HT-29 (cell line): ENCODE measurements around the gene PCID2. TPM values are rescaled to one million over a fixed set of nuclear protein-coding genes. Genes with fewer than 3 reads are reported as not detected.

Experiments
- DNase-seq: peaks from one replicate; pipeline ENCODE4 v3.0.0-alpha.2; 2015; ENCODE audit warnings: low spot score
- total RNA-seq: library from RNA; depleted of rRNA; stranded (reverse); fragments of >200 nt; shearing (Covaris generic); gene quantifications from 2 replicates; pipeline ENCODE4 v1.2.3, GENCODE V29; 2014

PCID2 gene
- total RNA-seq, 1 experiment from 2014 or later, result 62.4 TPM

DNA sequence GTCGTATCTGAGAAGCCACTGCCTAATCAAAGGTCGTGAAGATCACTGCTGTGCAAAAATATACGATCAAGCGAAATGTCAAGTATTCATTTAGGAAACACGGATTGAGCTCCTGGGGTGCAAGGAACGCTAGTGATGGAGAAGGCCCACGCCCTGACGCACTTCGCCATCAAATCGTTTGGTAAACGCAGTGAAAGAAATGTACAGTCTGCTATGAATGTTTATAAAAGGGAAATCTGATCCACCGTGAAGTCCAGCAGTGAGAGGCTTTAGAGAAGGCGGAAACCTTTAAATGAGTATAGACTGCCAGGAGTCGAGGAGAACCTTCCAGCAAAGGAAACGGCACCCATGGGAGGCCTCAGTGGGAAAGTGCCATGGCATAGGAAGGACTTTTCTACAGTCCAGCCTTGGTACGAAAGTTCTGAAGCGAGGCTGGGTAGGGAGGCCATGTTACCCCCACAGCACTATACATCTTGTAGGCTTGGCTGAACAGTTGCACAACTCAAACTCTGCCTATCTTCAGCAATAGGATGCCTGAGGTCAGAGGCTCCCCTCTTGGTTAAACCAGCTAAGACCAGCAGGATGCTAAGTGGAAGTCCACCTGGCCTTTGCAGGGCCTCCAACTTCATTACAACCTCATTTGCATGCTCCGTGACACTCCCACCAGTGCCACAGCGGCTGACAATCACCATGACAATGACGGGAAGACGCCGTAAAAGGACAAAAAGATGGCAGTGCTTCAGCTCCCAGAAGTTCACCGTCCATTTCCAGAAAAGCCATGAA is 20.4 kb downstream of the PCID2 start:
- no peak for DNase-seq

GRCh38 chr13:113187263-113187669 is 21.2 kb downstream of the PCID2 start:
- peak; percentile 94 for DNase-seq

DNA sequence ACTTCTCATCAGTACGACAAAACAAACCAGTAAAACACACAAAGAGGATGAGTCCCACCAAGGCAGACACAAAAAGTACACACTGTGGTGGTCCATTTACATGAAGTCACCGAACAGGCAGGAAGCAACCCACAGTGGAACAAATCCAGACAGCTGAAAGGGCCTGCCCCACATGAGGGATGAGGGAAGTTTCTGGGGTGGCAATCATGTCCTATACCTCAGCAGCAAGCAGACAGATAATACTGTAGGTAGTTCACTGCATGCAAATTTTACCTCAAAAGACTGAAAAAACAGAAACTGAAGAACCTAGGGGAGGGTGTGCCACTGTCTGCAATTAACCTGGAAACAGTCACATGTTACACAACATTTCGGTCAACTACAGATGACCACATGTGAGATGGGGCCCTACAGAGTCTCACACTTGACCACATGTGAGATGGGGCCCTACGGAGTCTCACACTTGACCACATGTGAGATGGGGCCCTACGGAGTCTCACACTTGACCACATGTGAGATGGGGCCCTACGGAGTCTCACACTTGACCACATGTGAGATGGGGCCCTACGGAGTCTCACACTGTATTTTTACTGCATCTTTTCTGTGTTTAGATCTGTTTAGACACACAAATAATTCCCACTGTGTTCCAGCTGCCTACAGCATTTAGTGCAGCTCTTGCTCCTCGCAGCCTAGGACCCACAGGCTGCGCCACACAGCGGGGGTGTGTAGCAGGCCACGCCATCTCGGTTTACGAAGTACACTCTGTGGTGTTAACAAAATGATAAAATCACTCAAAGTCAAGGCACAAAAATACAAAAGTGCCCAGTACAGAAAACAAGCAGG is 22.2 kb downstream of the PCID2 start:
- DNase-seq, result no peak

DNA sequence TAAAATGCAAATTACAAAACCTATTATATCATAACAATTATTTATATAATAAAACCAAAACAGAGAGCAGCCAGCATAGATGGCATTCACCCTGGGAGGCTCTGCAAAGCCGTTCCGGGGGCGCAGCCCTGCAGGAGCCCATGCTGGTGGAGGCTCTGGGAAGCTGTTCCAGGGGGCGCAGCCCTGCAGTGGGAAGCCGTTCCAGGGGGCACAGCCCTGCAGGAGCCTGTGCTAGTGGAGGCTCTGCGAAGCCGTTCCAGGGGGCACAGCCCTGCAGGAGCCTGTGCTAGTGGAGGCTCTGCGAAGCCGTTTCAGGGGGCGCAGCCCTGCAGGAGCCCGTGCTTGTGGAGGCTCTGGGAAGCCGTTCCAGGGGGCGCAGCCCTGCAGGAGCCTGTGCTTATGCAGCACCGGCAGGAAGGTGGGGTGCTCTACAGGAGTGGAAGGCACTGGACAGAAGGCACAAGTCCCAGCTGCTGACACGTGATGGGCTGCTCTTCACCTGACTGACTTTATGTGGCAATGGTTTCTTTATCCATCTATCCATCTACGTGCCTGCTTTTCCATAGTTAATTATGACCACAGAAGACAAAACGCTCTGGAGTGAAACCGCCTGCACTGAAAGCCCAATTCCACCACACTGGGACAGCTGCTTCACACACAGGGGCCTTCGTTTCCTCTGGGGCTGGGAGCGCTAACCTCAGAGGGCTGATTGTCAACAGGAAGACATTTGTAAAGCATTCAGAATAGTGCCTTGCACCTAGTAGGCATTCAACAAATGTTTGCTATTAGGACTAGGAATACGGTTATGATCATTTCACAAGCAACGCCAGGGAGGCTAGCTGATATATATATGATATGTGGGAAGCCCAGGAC is 23.7 kb downstream of the PCID2 start:
- DNase-seq, result no peak

DNA sequence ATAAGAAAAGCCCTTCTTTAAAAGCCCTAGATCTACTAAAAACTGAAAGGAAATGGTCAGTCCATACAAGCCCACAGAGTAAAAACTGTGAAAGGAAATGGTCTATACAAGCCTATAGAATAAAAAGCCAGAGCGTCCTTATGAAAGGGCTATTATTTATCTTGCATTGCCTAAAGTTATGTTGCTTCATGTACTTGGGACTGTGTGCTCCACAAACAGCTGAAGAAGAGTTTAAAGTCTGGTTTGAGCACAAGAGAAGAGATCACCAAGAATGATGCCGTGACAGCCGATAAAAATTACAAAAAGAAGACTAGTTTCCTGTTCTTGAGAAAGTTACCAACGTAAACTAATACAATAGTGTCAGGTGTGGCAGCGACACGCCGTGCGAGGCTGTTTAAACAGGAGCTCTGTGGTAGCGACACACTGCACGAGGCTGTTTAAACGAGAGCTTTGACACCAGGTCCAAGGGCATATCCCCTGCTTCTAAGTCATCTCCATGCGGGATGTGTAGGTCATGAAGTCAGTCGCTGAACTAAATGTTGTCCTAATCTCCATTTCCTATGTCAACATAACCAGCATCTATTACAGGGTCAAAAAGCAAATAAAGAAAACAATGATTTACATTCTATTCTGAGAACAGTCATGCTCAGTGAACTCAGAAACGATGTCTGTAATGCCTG is 24.9 kb downstream of the PCID2 start:
- DNase-seq, result no peak

DNA sequence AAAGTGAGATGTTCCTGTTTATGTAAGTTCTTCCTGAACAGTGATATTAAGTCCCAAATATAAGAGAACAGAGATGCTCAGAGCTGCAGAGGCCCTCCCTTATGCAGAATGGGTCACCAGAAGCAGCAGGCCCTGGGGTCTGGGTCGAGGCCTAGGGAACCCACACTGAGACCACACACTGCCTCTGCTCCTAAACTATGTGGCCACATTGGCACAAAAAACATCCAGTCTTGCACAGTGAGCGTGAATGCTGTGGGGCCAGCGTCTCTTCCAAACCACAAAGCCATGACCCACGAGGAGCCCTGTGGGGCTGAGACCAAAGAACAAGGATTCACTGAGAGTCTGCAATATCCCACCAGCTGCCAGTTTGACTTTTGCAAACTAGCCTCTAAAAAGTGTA is 26.4 kb downstream of the PCID2 start:
- no peak for DNase-seq

GRCh38 chr13:113179374-113180230 is 28.9 kb downstream of the PCID2 start:
- no peak for DNase-seq

DNA sequence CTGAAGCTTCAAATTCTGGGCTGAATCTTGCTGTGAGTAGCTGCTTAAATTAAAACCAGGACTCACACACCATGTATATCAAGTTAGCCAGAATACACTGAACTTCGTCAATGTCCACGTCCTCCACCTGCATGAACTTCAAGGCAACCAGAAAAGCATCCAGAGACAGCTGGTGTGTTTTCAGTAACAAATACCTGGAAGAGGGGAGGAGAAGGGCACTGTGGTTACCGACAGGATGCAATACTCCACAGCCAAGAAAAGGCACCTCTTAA is 29.6 kb downstream of the PCID2 start:
- DNase-seq, result no peak

DNA sequence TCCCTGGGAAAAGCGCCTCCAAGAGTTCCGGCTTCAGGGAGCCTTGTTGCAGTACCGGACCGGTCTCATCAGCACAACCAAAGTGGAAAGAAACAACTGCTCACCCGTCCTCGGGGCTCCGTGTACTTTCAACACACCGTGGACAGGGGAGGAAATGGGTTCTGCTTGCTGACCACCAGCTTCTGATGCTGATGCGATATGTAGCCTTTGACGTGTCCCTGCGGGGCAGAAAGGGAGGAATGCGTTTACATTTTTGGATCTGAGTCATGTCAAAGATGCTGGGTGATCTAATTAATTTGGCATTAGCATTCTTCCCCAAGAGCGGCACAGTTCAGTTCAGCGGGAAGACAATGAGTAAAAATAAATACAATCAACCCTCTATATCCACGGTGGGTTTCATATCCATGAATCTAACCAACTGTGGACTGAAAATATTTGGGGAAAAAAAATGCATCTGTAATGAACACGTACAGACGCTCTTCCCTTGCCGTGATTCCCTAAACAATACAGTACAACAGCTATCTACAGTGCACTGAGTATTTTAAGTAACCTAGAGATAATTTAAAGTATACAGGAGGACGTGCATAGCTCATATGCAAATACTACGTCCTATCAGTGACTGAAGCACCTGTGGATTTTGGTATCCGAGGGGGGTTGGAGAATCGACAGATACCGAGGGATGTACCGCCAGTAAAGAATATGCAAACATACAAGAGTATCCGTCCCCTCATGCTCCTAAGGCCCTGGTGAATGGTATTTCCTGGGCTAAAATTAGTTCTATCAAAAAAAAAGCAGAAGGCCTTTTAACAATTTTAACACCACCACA is 30.2 kb downstream of the PCID2 start:
- no peak for DNase-seq

DNA sequence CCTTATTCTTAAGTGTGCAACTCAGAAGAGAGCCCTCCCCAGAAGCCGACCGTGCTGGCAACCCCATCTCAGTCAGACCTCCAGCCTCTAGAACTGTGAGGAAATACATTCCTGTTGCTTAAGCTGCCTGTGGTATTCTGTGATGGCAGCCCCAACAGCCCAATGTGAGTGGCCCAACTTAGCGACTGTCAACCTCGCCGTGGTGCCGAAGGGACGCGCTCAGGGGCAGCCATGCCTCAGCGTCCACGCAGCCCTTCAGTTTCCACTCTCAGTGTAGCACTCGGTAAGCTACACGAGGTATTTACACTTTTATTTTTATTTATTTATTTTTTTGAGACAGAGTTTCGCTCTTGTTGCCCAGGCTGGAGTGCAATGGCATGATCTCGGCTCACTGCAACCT is 31.6 kb downstream of the PCID2 start:
- no peak for DNase-seq

DNA sequence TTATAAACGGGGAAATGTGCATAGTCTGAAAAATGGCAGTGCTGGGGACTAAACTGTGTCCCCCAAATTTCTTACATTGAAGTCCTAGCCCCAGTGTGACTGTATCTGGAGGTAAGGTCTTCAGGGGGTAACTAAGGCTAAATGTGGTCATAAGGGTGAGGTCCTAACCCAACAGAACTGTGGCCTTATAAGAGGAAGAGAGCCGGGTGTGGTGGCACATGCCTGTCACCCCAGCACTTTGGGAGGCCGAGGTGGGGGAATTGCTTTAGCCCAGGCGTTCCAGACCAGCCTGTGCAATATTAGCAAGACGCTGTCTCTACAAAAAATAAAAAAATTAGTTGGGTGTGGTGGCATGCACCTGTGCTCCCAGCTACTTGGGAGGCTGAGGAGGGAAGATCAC is 32.2 kb downstream of the PCID2 start:
- DNase-seq, result no peak

DNA sequence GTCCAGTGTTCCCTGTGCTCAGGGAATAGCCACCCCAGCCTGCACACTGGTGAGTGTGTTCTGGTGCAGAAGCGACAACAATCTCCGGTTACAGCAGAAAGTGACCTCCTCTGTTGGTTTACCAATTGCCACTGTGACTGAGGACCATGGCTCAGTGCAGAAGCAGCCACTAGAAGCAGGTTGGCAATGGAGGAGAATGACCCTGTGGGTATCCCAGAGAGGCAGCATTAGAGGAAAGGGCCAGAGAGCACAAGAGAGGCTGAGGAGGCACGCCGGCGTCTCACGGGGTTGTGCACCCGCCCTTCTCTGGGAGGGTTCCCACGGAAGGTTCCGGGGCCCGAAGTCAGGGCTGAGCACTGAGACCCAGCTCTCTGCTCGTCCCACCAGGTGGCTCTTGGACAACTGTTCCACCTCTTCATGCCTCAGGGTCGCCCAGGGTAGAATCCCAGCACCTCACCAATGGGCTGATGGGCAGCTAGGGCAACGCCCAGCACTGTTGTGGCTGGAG is 36.0 kb downstream of the PCID2 start:
- DNase-seq, result no peak

- no peak for DNase-seq
Observed at GRCh38 chr13:113171250-113172125, 37.0 kb downstream of the PCID2 start.

DNA sequence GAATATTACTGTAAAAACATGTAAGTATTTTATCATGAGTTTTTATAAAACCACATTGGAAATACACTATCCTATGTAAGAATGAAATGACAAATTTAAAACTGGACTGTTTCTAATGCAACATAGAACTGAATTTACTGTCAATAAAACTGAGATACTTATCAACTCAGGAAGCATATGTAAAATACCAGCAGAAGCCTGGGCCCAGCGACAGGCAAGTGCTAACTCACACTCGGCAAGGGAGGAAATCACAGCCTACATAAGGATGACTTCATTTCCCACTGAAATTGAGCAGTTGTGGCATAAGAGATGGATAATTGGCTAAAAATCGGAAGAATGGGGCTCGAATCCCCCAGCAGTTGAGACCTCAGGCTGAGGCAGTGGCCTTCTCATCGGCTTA is 38.0 kb downstream of the PCID2 start:
- peak; percentile 50 for DNase-seq

DNA sequence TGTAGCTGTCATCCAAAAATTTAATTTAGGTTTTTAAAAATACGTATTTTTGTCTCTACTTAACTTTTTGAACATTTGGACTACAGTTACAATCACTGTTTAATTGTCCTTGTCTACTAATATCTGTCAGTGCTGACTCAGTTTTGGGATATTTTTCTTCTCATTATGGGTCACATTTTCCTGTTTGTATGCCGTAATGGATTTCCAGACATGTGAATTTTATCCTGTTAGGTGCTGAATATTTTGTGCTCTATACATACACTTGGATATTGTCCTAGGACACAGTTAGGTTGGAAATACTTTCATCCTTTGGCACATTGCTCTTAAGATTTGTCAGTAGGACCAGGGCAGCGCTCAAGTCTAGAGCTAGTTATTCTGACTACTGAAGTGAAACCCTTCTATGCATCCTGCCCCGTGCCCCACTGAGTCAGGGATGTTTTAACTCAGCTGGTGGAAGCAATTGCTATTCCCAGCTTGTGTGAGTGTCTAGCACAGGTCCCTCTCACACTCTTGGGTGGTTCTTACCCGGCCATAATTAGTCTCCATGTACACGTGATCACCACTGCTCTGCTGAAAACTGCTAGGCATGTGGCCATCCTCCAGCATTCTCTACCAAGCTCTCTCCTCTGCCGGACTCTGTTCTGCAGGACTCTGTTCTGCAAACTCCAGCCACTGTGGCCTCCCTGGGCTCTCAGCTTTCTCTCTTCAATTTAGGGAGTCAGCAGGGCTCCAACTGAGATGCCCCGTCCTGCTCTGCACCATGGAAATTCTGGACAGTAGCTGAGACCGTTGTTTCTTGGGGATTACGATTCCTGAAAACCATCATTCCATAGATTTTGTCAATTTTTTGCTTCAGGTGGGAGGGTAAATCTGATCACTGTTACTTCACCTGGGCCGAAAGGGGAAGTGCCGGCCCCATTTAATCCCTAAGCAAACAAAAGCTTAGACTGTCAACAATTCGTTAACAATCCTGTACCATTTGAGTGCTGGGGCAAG is 38.9 kb downstream of the PCID2 start:
- peak; percentile 47 for DNase-seq

GRCh38 chr13:113168211-113168610 is 40.3 kb downstream of the PCID2 start:
- DNase-seq, result no peak

DNA sequence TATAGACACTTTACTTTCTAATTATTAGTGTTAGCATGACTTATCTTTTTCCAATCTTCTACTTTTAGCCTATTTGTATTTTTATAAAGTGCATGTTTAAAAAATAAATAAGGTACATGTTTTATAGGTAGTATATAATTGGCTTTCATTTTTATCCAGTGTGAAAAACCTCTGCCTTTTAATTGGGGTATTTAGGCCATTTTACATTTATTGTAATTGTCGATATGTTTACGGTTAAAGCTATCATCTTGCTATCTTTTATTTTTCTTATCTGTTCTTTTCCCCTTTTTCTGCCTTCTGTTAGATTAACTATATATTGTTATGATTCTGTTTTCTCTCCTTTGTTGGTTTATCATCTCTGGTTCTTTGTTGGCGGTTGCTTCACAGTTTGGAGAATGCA is 40.9 kb downstream of the PCID2 start:
- DNase-seq, result no peak
